HL-60 (cell line): ENCODE data around the gene CACNA2D1.

ENCODE experiments used
- DNase-seq, 2 experiments: peaks; one replicate each; pipeline ENCODE4 v3.0.0-alpha.2; 2010 to 2020; ENCODE audit warnings: low read depth in 1 of 2, low spot score in 1 of 2
- H3K27ac ChIP-seq: fragments of 250-450 bp; sonication (Bioruptor Pico); replicated peaks from 2 replicates; pipeline ENCODE4 v1.5.1; 2020; ENCODE audit warnings: mild to moderate bottlenecking, moderate library complexity
- H3K27me3 ChIP-seq: fragments of 250-450 bp; sonication (Bioruptor Pico); 2 replicates; pipeline ENCODE4 v1.5.1; 2021; ENCODE audit warnings: mild to moderate bottlenecking, moderate library complexity; ENCODE audit not compliant: insufficient read depth, poor library complexity, severe bottlenecking
- H3K4me3 ChIP-seq: replicated peaks from 2 replicates; pipeline ENCODE4 v1.5.1; 2011; ENCODE audit warnings: mild to moderate bottlenecking, control low read depth, low read length; ENCODE audit not compliant: insufficient read depth
- GABPA ChIP-seq: IDR thresholded peaks from 2 replicates; pipeline ENCODE4 v1.6.1; 2012; ENCODE audit warnings: low read depth
- POLR2AphosphoS5 ChIP-seq: IDR thresholded peaks from 2 replicates; pipeline ENCODE4 v1.6.1; 2012; ENCODE audit warnings: low read depth
- SPI1 ChIP-seq: IDR thresholded peaks from 2 replicates; pipeline ENCODE4 v1.6.1; 2012; ENCODE audit warnings: low read depth, mild to moderate bottlenecking, borderline replicate concordance
- long read RNA-seq: library from polyadenylated mRNA; unstranded; transcript quantifications from one replicate; pipeline ENCODE4 v2.0.0, GENCODE V29; 2020
- TF ChIP-seq, protein P1 (sequence below): IDR thresholded peaks from one replicate; pipeline ENCODE4 v1.5.1; 2011; ENCODE audit warnings: low read length, control low read depth, inconsistent platforms; ENCODE audit not compliant: insufficient read depth
- TF ChIP-seq, protein P2 (sequence below): IDR thresholded peaks from 2 replicates; pipeline ENCODE4 v1.6.1; 2012; ENCODE audit warnings: low read depth; ENCODE audit not compliant: insufficient replicate concordance

The CACNA2D1 gene
- long read RNA-seq, result 0 reads

DNA sequence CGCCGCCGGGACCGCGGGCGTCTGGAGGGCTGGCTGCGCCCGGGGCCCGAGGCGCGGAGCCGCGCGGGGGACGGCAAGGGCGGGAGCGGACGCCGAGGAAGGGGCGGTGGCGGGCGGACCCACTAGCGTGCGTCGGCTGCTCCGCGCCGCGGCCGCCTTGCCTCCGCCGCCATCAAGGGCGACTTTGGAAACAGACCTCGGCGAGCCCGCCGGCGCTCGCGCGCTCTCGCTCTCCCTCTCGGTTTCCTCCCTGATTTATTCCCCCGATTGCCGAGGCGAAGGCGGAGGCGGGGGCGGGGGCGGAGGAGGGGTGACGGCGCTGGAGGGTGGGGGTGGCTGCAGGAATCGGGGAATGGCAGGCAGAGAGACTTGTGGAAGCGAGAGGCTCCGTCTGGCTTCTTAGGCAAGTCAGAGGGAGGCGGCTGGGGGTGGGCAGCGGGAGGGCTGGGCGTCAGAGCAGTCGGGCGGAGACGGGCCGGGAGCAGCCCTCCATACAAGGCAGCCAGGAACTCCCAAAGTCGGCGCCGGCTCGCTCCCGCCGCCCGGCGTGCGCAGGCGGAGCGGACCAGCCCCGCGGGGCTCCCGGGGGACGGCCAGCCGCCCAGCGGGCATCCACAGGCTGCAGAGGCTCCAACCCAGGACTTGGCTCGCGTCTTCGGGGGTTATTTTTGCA lies at the start of gene CACNA2D1:
TSS of gene CACNA2D1 (minus strand) at position 231 of the 673 bp plus-strand sequence.
- H3K27me3 ChIP-seq, result peaks cover 34% of the 10 kb centered on the region
- peak within 1 kb of the TSS; percentile 23 for H3K4me3 ChIP-seq
- no peak for DNase-seq
- H3K27ac ChIP-seq, result no peak within 1 kb of the TSS
- no peak for TF ChIP-seq SPI1
- no peak for TF ChIP-seq GABPA
- TF ChIP-seq, protein P1, sequence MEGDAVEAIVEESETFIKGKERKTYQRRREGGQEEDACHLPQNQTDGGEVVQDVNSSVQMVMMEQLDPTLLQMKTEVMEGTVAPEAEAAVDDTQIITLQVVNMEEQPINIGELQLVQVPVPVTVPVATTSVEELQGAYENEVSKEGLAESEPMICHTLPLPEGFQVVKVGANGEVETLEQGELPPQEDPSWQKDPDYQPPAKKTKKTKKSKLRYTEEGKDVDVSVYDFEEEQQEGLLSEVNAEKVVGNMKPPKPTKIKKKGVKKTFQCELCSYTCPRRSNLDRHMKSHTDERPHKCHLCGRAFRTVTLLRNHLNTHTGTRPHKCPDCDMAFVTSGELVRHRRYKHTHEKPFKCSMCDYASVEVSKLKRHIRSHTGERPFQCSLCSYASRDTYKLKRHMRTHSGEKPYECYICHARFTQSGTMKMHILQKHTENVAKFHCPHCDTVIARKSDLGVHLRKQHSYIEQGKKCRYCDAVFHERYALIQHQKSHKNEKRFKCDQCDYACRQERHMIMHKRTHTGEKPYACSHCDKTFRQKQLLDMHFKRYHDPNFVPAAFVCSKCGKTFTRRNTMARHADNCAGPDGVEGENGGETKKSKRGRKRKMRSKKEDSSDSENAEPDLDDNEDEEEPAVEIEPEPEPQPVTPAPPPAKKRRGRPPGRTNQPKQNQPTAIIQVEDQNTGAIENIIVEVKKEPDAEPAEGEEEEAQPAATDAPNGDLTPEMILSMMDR, result no peak
- TF ChIP-seq POLR2AphosphoS5, result no peak
- TF ChIP-seq, protein P2, sequence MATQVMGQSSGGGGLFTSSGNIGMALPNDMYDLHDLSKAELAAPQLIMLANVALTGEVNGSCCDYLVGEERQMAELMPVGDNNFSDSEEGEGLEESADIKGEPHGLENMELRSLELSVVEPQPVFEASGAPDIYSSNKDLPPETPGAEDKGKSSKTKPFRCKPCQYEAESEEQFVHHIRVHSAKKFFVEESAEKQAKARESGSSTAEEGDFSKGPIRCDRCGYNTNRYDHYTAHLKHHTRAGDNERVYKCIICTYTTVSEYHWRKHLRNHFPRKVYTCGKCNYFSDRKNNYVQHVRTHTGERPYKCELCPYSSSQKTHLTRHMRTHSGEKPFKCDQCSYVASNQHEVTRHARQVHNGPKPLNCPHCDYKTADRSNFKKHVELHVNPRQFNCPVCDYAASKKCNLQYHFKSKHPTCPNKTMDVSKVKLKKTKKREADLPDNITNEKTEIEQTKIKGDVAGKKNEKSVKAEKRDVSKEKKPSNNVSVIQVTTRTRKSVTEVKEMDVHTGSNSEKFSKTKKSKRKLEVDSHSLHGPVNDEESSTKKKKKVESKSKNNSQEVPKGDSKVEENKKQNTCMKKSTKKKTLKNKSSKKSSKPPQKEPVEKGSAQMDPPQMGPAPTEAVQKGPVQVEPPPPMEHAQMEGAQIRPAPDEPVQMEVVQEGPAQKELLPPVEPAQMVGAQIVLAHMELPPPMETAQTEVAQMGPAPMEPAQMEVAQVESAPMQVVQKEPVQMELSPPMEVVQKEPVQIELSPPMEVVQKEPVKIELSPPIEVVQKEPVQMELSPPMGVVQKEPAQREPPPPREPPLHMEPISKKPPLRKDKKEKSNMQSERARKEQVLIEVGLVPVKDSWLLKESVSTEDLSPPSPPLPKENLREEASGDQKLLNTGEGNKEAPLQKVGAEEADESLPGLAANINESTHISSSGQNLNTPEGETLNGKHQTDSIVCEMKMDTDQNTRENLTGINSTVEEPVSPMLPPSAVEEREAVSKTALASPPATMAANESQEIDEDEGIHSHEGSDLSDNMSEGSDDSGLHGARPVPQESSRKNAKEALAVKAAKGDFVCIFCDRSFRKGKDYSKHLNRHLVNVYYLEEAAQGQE, result no peak

DNA sequence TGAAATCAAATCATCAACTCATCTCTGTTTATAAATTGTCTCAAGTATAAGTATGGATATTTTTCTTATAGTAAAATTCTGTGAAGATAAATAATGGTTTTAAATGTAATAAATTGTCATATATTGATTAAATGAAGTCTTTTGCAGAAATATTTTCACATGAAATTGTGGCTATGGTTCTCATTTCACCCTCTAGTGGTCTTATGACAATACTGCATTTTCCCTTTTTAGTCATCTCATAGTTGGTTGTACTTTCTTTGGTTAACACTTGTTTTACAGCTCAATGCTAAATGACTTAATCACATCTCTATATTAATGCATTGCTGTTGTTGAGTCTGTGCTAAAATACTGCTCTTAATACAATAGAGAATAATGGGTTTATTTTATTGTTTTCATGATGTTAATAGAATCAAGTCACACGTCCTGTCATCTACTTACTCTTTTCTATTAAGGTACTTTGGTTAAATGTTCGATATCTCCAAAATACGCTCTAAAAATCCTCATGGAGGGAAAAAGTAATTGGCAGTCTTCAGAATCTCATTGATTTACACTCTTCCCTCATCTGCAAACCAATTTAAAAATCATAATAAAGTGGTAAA lies 38.0 kb upstream of the CACNA2D1 start:
- no peak overlapping the region for H3K27ac ChIP-seq

DNA sequence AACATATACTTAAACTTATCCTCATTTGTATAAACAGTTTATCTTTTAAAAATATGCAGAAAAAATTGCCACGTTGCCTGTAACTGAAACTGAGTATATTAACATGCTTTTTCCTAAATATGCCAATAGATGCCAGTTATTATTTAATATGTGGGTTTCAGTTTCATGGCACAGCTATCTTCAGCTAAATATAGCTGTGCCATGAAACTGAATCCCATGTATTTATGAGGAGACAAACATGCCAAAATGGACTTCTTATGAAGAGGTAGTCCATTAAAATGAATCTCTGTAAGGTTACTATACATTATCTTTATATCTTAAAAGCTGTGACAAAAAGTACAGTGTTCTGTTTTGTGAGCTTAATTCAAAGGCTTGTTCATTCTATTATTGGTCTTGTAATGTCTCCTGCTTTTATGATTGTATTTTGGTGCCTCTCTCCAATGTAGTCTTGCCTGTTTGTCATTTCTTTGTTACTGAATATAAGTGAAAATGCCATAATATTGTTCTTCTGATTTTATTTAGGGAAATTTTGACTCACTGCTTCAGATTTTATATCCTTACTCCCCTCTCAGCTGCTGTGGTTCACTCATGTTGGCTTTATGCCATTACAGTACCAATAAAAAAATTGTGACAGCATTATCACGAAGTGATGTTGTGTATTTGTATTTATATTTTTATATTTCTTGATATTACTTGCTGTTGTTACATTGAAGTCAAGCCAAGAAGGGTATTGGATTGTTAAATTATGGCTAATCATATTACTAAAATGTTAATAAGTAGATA lies 34.3 kb upstream of the CACNA2D1 start:
- no peak overlapping the region for H3K4me3 ChIP-seq
- TF ChIP-seq, protein P2, result no peak
- TF ChIP-seq, protein P1, result no peak
- no peak for TF ChIP-seq POLR2AphosphoS5
- TF ChIP-seq GABPA, result no peak
- no peak for TF ChIP-seq SPI1
- no peak for DNase-seq
- no peak overlapping the region for H3K27ac ChIP-seq
- H3K27me3 ChIP-seq, result no peaks in the 10 kb centered on the region

More for the DNA sequence above, 38.0 kb upstream of the CACNA2D1 start:
- no peak overlapping the region for H3K4me3 ChIP-seq
- TF ChIP-seq, protein P1, result peak; percentile 53
- TF ChIP-seq, protein P2, result no peak
- H3K27me3 ChIP-seq, result no peaks in the 10 kb centered on the region
- no peak for DNase-seq
